ENCODE data around the gene IFNA17.
"Not testable (repeated sequence)": the region's sequence is repeated elsewhere in the genome, so short reads cannot be mapped to it uniquely, and the experiment has no call there.

The IFNA17 gene

GRCh38 chr9:21210782-21211181, 17.2 kb downstream of the IFNA17 start:
- in situ Hi-C loops (cut with MboI; ENCODE audit: low sequenced_read_pairs) = not testable (repeated sequence)

- in situ Hi-C loops (cut with MboI; ENCODE audit: low sequenced_read_pairs) = no loop called here
Observed at GRCh38 chr9:21210311-21210710, 17.7 kb downstream of the IFNA17 start.

- in situ Hi-C loops (cut with MboI; ENCODE audit: low sequenced_read_pairs) = not testable (repeated sequence)
Observed at GRCh38 chr9:21207043-21207442, 21.0 kb downstream of the IFNA17 start, which contains the start of gene IFNA10. TSS of gene IFNA10 (minus strand) at chr9:21207143. CDS start at chr9:21207097, 46 bp downstream.

- in situ Hi-C loops (cut with MboI; ENCODE audit: low sequenced_read_pairs) = no loop called here
Observed at GRCh38 chr9:21205204-21205603, 22.8 kb downstream of the IFNA17 start.

GRCh38 chr9:21202105-21202504, 25.9 kb downstream of the IFNA17 start, which contains the start of gene IFNA7:
TSS of gene IFNA7 (minus strand) at chr9:21202205. CDS start at chr9:21202165, 40 bp downstream.
- in situ Hi-C loops (cut with MboI; ENCODE audit: low sequenced_read_pairs) = not testable (repeated sequence)

- in situ Hi-C loops (cut with MboI; ENCODE audit: low sequenced_read_pairs) = not testable (repeated sequence)
Observed at GRCh38 chr9:21194867-21195776, 32.9 kb downstream of the IFNA17 start.

- in situ Hi-C loops (cut with MboI; ENCODE audit: low sequenced_read_pairs) = not testable (repeated sequence)
Observed at GRCh38 chr9:21187487-21187886, 40.5 kb downstream of the IFNA17 start, which contains the start of gene IFNA4. TSS of gene IFNA4 (minus strand) at chr9:21187587. CDS start at chr9:21187531, 56 bp downstream.

GRCh38 chr9:21182810-21183736, 44.9 kb downstream of the IFNA17 start:
- in situ Hi-C loops (cut with MboI; ENCODE audit: low sequenced_read_pairs) = not testable (repeated sequence)
